Measurements from ENCODE around the gene ID3.
"Not testable (repeated sequence)": the region's sequence is repeated elsewhere in the genome, so short reads cannot be mapped to it uniquely, and the experiment has no call there.

- not testable (repeated sequence) for TF ChIP-seq CTCF, POLR2AphosphoS5, POLR2A, EP300 (IDR thresholded peaks at IDR 0.05)
Observed at GRCh38 chr1:23583727-23584126, 24.4 kb upstream of the ID3 start.

Data from suprapubic skin (tissue), 4 donors.